AG09309 (cell line): ENCODE data around the gene TUBGCP3.

Experiments
- DNase-seq: peaks from one replicate; pipeline ENCODE4 v3.0.0-alpha.2; 2010; ENCODE audit warnings: low read depth
- H3K4me3 ChIP-seq: 2 replicates; pipeline ENCODE4 v1.5.1; 2011; ENCODE audit warnings: mild to moderate bottlenecking, low read depth, low read length, moderate library complexity; ENCODE audit not compliant: control insufficient read depth
- CTCF ChIP-seq: IDR thresholded peaks from 2 replicates; pipeline ENCODE4 v1.5.1; 2011; ENCODE audit warnings: mild to moderate bottlenecking, low read depth, low read length, inconsistent platforms; ENCODE audit not compliant: insufficient read depth, control insufficient read depth; ENCODE audit errors: missing control alignments

TUBGCP3 gene

GRCh38 chr13:112624040-112624439 lies 36.1 kb upstream of the TUBGCP3 start:
- TF ChIP-seq CTCF: no peak
- no peak overlapping the region for H3K4me3 ChIP-seq
- DNase-seq: no peak

- DNase-seq: no peak
- no peak overlapping the region for H3K4me3 ChIP-seq
- TF ChIP-seq CTCF: no peak
Measured at GRCh38 chr13:112623051-112623711, 35.2 kb upstream of the TUBGCP3 start.

GRCh38 chr13:112622375-112622774 lies 34.4 kb upstream of the TUBGCP3 start:
- H3K4me3 ChIP-seq: no peak overlapping the region
- no peak for DNase-seq
- no peak for TF ChIP-seq CTCF

GRCh38 chr13:112619730-112620631 lies 32.0 kb upstream of the TUBGCP3 start:
- no peak for TF ChIP-seq CTCF
- no peak for DNase-seq
- H3K4me3 ChIP-seq: no peak overlapping the region

- H3K4me3 ChIP-seq: no peak overlapping the region
- TF ChIP-seq CTCF: no peak
- no peak for DNase-seq
Measured at GRCh38 chr13:112618501-112618900, 30.5 kb upstream of the TUBGCP3 start.

- no peak for TF ChIP-seq CTCF
- no peak overlapping the region for H3K4me3 ChIP-seq
- no peak for DNase-seq
Measured at GRCh38 chr13:112617754-112618375, 29.9 kb upstream of the TUBGCP3 start.
